ENCODE data around the gene IL17RE. TPM values are rescaled to one million over a fixed set of nuclear protein-coding genes. Genes with fewer than 3 reads are reported as not detected.

The IL17RE gene
- total RNA-seq, 1 experiment from 2014 or later = 4.0 TPM

- ChIA-PET CTCF (interaction anchor here (0.7 to 1.2 kb wide), 2 partner anchors 15 to 18 kb away, joined by 3 read pairs; no protein-coding TSS in a partner anchor), POLR2A (ENCODE audit: unreplicated experiment) (interaction anchor here (0.6 to 1.4 kb wide), 3 partner anchors 17 to 235 kb away, joined by 6 to 25 read pairs (median 7); partner anchors contain the start of genes ARPC4 and CRELD1)
- Histone ChIP-seq H3K27ac (ENCODE audit: low read length) (peak overlapping the region; percentile 99), H3K27me3 (ENCODE audit: low read length) (no peaks in the 10 kb centered on the region), H4K20me1 (ENCODE audit: low read length) (no peaks in the 10 kb centered on the region), H3K36me3 (ENCODE audit: low read depth, low read length) (0 out of 2 replicates have a peak, but pooled peaks cover 2% of the 10 kb centered on the region), H3K9me2 (replicated peaks; ENCODE audit: low read length) (no peaks in the 10 kb centered on the region), H3K4me2 (ENCODE audit: low read length) (peak overlapping the region; percentile 99), H2AFZ (ENCODE audit: low read length) (no peak overlapping the region), H3K4me3 (ENCODE audit: low read length) (peak overlapping the region; percentile 75), H3K4me1 (ENCODE audit: insufficient read depth, low read length) (peaks cover 67% of the 10 kb centered on the region), H3F3A (ENCODE audit: low read length, unreplicated experiment) (no peaks in the 10 kb centered on the region), H3K9ac (ENCODE audit: low read length) (peak overlapping the region; percentile 94), H3K79me2 (ENCODE audit: low read length) (peaks cover 26% of the 10 kb centered on the region), H3K9me3 (ENCODE audit: low read length) (no peaks in the 10 kb centered on the region)
- intact Hi-C loops (cut with micrococcal nuclease) = loop anchor here (1.0 to 5.0 kb wide), 8 partner anchors 17 to 67 kb away; partner anchors contain the start of genes CIDEC and CRELD1
- DNase-seq = peak; percentile 89
- ATAC-seq = peak; percentile 49
- no peak for TF ChIP-seq EZH2phosphoT487 (IDR thresholded peaks at IDR 0.05; ENCODE audit: borderline replicate concordance, low read length)
- TF ChIP-seq CTCF (conservative IDR thresholded peaks at IDR 0.05; ENCODE audit: low read depth, low read length) = no peak
- TF ChIP-seq EZH2 (IDR thresholded peaks at IDR 0.05; ENCODE audit: low read length, unreplicated experiment) = no peak
- BruUV-seq (replicated peaks) = TSS peak; percentile 89
Measured at GRCh38 chr3:9916346-9916733, 13.7 kb downstream of the IL17RE start.

DNA sequence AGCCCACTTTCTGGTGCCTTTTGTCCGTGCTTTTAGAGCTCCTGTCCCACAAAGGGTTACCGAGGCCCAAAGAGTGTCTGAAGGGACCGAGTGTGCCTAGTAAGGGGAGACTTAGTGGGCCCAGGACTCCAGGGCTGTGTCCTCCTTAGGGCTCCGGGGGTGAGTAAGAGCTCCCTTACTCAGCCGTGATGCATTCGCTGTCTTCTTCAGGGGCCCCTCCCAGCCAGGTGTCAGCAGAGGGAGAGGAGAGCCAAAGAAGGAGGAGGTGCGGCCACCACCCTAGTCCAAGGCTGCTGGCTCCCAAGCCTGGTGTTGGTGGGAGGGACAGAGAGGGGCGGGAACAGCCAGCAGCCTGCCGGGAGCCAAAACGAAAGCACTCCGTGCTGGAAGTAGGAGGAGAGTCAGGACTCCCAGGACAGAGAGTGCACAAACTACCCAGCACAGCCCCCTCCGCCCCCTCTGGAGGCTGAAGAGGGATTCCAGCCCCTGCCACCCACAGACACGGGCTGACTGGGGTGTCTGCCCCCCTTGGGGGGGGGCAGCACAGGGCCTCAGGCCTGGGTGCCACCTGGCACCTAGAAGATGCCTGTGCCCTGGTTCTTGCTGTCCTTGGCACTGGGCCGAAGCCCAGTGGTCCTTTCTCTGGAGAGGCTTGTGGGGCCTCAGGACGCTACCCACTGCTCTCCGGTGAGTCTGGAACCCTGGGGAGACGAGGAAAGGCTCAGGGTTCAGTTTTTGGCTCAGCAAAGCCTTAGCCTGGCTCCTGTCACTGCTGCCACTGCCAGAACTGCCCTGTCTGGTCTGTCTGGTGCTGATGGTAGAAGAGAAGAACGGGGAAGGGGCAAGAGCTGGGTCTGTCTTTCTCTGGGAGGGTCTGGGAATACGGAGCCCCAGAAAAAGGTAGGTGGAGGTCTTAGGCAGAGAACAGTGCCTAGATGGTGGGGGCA lies 14.4 kb downstream of the IL17RE start, which contains the start of gene IL17RC:
IL17RC (plus strand) TSS at position 365 of the 947 bp plus-strand sequence; CDS start at position 583, 218 bp downstream.
- H3K9me3 ChIP-seq (ENCODE audit: low read length) = no peaks in the 10 kb centered on the region
- H3K4me1 ChIP-seq (ENCODE audit: insufficient read depth, low read length) = peaks cover 60% of the 10 kb centered on the region
- no peaks in the 10 kb centered on the region for H3F3A ChIP-seq (ENCODE audit: low read length, unreplicated experiment)
- H3K4me2 ChIP-seq (ENCODE audit: low read length) = peak within 1 kb of the TSS; percentile 99
- 0 out of 2 replicates have a peak, but pooled peaks cover 2% of the 10 kb centered on the region for H3K36me3 ChIP-seq (ENCODE audit: low read depth, low read length)
- TF ChIP-seq EZH2phosphoT487 (IDR thresholded peaks at IDR 0.05; ENCODE audit: borderline replicate concordance, low read length) (no peak), EZH2 (IDR thresholded peaks at IDR 0.05; ENCODE audit: low read length, unreplicated experiment) (no peak), CTCF (conservative IDR thresholded peaks at IDR 0.05; ENCODE audit: low read depth, low read length) (no peak)
- DNase-seq = peak; percentile 99
- ATAC-seq = peak; percentile 70
- H2AFZ ChIP-seq (ENCODE audit: low read length) = peak within 1 kb of the TSS; percentile 45
- H3K4me3 ChIP-seq (ENCODE audit: low read length) = peak within 1 kb of the TSS; percentile 75
- ChIA-PET POLR2A (ENCODE audit: unreplicated experiment) (interaction anchor here (0.5 to 1.4 kb wide), 4 partner anchors 14 to 124 kb away, joined by 3 to 25 read pairs (median 6); partner anchors contain the start of genes ARPC4 and CRELD1), CTCF (interaction anchor here (0.7 to 1.2 kb wide), 2 partner anchors 14 to 19 kb away, joined by 3 read pairs; no protein-coding TSS in a partner anchor)
- peak within 1 kb of the TSS; percentile 99 for H3K27ac ChIP-seq (ENCODE audit: low read length)
- H3K27me3 ChIP-seq (ENCODE audit: low read length) = no peaks in the 10 kb centered on the region
- H3K9me2 ChIP-seq (replicated peaks; ENCODE audit: low read length) = no peaks in the 10 kb centered on the region
- peaks cover 26% of the 10 kb centered on the region for H3K79me2 ChIP-seq (ENCODE audit: low read length)
- TSS peak; percentile 52 for BruUV-seq (replicated peaks)
- no peaks in the 10 kb centered on the region for H4K20me1 ChIP-seq (ENCODE audit: low read length)
- intact Hi-C loops (cut with micrococcal nuclease) = loop anchor here (1.0 to 5.0 kb wide), 8 partner anchors 16 to 68 kb away; partner anchors contain the start of genes CIDEC and CRELD1
- peak within 1 kb of the TSS; percentile 94 for H3K9ac ChIP-seq (ENCODE audit: low read length)

Measured in PC-3 (cell line).